ENCODE data around the gene RAB1A.

GRCh38 chr2:65172994-65173790 lies 43.3 kb upstream of the RAB1A start:
- TF ChIP-seq, protein P1, sequence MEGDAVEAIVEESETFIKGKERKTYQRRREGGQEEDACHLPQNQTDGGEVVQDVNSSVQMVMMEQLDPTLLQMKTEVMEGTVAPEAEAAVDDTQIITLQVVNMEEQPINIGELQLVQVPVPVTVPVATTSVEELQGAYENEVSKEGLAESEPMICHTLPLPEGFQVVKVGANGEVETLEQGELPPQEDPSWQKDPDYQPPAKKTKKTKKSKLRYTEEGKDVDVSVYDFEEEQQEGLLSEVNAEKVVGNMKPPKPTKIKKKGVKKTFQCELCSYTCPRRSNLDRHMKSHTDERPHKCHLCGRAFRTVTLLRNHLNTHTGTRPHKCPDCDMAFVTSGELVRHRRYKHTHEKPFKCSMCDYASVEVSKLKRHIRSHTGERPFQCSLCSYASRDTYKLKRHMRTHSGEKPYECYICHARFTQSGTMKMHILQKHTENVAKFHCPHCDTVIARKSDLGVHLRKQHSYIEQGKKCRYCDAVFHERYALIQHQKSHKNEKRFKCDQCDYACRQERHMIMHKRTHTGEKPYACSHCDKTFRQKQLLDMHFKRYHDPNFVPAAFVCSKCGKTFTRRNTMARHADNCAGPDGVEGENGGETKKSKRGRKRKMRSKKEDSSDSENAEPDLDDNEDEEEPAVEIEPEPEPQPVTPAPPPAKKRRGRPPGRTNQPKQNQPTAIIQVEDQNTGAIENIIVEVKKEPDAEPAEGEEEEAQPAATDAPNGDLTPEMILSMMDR (IDR thresholded peaks at IDR 0.05): no peak
- no peak for TF ChIP-seq EZH2 (IDR thresholded peaks at IDR 0.05; ENCODE audit: borderline replicate concordance, insufficient read depth, low read depth, low read length, poor library complexity, severe bottlenecking)
